ENCODE data around the gene SMPX.

SMPX gene

DNA sequence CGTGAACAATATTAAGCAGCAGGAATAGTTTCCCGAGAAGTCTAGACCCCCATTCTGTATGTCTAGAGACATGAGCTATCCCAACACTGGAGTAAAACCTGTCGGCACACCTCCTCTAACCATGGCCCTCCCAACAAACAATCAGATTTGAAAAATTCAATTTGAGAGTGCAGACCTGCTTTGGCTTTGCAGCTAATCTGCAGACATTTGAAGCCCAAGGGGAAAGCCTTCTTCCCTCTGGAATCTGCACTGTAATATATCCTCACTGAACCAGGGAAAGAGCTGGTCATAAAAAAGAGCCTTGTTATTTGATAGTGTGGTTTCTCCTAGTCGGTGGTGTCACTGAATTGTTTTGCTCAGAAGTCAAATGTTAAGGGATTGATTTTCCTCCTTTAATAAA is 55.2 kb downstream of the SMPX start:
- TF ChIP-seq, protein P1, sequence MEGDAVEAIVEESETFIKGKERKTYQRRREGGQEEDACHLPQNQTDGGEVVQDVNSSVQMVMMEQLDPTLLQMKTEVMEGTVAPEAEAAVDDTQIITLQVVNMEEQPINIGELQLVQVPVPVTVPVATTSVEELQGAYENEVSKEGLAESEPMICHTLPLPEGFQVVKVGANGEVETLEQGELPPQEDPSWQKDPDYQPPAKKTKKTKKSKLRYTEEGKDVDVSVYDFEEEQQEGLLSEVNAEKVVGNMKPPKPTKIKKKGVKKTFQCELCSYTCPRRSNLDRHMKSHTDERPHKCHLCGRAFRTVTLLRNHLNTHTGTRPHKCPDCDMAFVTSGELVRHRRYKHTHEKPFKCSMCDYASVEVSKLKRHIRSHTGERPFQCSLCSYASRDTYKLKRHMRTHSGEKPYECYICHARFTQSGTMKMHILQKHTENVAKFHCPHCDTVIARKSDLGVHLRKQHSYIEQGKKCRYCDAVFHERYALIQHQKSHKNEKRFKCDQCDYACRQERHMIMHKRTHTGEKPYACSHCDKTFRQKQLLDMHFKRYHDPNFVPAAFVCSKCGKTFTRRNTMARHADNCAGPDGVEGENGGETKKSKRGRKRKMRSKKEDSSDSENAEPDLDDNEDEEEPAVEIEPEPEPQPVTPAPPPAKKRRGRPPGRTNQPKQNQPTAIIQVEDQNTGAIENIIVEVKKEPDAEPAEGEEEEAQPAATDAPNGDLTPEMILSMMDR (IDR thresholded peaks at IDR 0.05; ENCODE audit: control insufficient read depth, extremely low read depth, insufficient read depth): no peak
- DNase-seq (ENCODE audit: low read depth): no peak
- no peak overlapping the region for H3K4me3 ChIP-seq (ENCODE audit: low read depth, low read length)

- H3K4me3 ChIP-seq (ENCODE audit: low read depth, low read length): no peak overlapping the region
- TF ChIP-seq, protein P1 (IDR thresholded peaks at IDR 0.05; ENCODE audit: control insufficient read depth, extremely low read depth, insufficient read depth): no peak
- DNase-seq (ENCODE audit: low read depth): no peak
Measured at GRCh38 chrX:21700967-21701366, 56.9 kb downstream of the SMPX start.

DNA sequence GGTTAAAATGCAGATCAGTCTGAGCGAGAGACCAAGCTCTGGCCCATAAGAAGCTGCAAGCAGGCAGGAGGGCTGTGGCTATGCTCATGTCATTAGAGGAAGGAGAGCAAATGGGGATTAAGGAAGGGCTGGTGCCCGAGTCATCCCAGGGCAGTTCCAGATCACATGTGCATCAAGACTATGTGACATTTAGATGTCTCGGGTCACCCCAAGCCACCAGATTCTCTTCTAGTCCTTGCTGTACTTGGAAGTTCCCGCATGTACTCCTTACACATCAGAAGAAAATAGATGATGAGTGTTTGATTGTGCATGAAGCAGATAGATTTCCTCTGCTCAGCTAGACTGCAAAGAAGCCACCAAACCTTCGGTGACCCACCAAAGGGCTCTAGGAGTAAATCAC is 57.6 kb downstream of the SMPX start:
- no peak for DNase-seq (ENCODE audit: low read depth)
- TF ChIP-seq, protein P1 (IDR thresholded peaks at IDR 0.05; ENCODE audit: control insufficient read depth, extremely low read depth, insufficient read depth): no peak

GRCh38 chrX:21699136-21699535 is 58.8 kb downstream of the SMPX start:
- DNase-seq (ENCODE audit: low read depth): no peak
- no peak overlapping the region for H3K4me3 ChIP-seq (ENCODE audit: low read depth, low read length)
- TF ChIP-seq, protein P1 (IDR thresholded peaks at IDR 0.05; ENCODE audit: control insufficient read depth, extremely low read depth, insufficient read depth): no peak

More for the DNA sequence above, 57.6 kb downstream of the SMPX start:
- no peak overlapping the region for H3K4me3 ChIP-seq (ENCODE audit: low read depth, low read length)

GRCh38 chrX:21698272-21698671 is 59.6 kb downstream of the SMPX start:
- H3K4me3 ChIP-seq (ENCODE audit: low read depth, low read length): no peak overlapping the region
- no peak for DNase-seq (ENCODE audit: low read depth)
- TF ChIP-seq, protein P1 (IDR thresholded peaks at IDR 0.05; ENCODE audit: control insufficient read depth, extremely low read depth, insufficient read depth): no peak

DNA sequence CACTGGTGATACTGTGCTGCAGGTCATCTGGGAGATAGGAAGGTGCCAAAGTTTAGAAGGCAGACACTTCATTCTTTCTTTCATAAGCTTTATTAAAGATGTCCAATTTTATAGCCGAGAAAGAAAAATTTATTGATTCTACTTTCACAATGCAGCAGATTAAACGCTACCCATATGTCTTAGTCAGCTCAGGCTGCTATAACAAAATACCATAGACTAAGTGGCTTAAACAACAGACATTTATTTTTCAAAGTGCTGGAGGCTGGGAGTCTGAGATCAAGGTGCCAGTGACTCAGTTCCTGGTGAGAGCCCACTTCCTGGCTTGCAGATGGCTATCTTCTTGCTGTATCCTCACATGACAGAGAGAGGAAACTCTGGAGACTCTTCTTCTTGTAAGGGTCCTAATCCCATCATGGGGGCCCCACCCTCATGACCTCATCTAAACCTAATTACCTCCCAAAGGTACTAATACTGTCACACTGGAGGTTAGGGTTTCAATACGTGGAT is 66.4 kb downstream of the SMPX start:
- DNase-seq (ENCODE audit: low read depth): no peak
- TF ChIP-seq, protein P1 (IDR thresholded peaks at IDR 0.05; ENCODE audit: control insufficient read depth, extremely low read depth, insufficient read depth): no peak
- no peak overlapping the region for H3K4me3 ChIP-seq (ENCODE audit: low read depth, low read length)

GRCh38 chrX:21683941-21684340 is 74.0 kb downstream of the SMPX start:
- no peak overlapping the region for H3K4me3 ChIP-seq (ENCODE audit: low read depth, low read length)
- TF ChIP-seq, protein P1 (IDR thresholded peaks at IDR 0.05; ENCODE audit: control insufficient read depth, extremely low read depth, insufficient read depth): no peak
- DNase-seq (ENCODE audit: low read depth): no peak
